ENCODE data around the gene PPP1R37. TPM values are rescaled to one million over a fixed set of nuclear protein-coding genes. Genes with fewer than 3 reads are reported as not detected.

PPP1R37 gene
- total and polyA plus RNA-seq, 2 of the 13 experiments (the other 11 are each of a cell fraction or from before 2014, with no cell fraction given): 9.0 to 14.3 TPM

DNA sequence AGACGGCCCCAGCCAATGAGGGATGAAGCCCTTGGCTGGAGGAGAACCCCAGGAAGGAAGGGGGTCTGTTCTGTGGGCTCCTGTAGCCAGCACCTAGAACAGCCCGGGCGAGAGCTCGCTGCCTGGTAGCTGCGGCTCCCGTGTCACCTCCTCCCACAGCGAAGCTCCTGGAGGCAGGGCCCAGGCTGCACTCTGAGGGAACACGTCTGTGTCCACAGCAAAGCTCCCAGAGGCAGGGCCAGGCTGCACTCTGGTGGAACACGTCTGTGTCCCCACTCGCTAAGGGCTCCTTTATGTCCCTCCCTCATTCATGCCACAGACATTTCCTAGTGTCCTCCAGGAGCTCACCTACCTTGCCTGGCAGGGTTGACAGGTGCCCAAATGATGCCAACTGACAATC, 76.6 kb downstream of the PPP1R37 start (continued):
- TF ChIP-seq ZBTB2 (CRISPR knock-in tag; IDR thresholded peaks at IDR 0.05; ENCODE audit: low read depth): no peak
- TF ChIP-seq NFATC3 (CRISPR knock-in tag; IDR thresholded peaks at IDR 0.05): no peak
- no peak for TF ChIP-seq SP5 (CRISPR knock-in tag; IDR thresholded peaks at IDR 0.05; ENCODE audit: borderline replicate concordance, low read depth)
- no peak for TF ChIP-seq MTA1 (CRISPR knock-in tag; IDR thresholded peaks at IDR 0.05; ENCODE audit: borderline replicate concordance)
- TF ChIP-seq NCOA5 (CRISPR knock-in tag; IDR thresholded peaks at IDR 0.05): no peak
- no peak for TF ChIP-seq SMYD3 (CRISPR knock-in tag; IDR thresholded peaks at IDR 0.05)

DNA sequence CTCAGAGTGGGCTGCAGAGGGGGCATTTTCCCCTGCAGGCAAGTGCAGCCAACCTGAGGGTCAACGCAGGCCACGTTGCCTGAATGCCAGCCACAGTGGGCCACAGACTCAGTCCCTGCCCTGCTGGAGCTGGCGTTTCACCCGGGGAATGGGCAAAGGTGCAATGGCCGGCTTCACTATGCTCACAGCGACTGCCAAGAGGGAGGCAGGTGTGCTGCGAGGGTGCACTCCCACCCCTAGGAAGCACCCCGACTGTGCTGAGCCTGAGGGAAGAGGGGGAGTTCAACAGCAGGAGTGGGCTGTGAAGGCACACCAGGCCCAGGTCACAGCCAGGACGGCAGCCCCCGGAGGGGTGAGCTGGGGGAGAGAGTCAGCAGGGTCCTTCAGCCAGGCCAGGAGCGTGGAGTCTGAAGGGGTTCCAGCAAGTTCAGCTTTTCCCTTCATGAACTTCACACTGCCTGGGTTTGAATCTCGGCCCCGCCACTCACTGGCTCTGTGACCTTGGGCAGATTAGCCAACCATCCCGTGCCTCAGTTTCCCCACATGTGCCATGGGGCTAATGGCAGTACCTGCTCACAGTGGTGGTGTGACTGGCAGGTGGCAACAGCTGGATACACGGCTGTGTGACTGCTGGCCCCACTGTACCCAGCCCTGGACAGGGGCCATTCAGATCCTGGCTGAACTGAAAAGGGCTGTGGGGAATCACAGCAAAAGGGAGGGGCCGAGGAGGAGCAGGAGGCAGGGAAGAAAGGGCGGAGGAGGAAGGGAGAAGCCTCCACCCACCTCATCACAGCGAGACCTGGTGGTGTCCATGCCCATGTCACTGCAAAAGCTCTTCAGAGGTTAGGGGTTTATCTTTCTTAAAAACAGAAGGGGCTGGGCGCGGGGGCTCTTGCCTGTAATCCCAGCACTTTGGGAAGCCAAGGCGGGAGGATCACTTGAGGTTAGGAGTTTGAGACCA, 77.4 kb downstream of the PPP1R37 start:
- H3K36me3 ChIP-seq (replicated peaks in 1 of 2; ENCODE audit: control insufficient read depth in 1 of 2, insufficient read depth in 2 of 2, low read length in 2 of 2): no peaks in the 10 kb centered on the region
- TF ChIP-seq, protein P1, sequence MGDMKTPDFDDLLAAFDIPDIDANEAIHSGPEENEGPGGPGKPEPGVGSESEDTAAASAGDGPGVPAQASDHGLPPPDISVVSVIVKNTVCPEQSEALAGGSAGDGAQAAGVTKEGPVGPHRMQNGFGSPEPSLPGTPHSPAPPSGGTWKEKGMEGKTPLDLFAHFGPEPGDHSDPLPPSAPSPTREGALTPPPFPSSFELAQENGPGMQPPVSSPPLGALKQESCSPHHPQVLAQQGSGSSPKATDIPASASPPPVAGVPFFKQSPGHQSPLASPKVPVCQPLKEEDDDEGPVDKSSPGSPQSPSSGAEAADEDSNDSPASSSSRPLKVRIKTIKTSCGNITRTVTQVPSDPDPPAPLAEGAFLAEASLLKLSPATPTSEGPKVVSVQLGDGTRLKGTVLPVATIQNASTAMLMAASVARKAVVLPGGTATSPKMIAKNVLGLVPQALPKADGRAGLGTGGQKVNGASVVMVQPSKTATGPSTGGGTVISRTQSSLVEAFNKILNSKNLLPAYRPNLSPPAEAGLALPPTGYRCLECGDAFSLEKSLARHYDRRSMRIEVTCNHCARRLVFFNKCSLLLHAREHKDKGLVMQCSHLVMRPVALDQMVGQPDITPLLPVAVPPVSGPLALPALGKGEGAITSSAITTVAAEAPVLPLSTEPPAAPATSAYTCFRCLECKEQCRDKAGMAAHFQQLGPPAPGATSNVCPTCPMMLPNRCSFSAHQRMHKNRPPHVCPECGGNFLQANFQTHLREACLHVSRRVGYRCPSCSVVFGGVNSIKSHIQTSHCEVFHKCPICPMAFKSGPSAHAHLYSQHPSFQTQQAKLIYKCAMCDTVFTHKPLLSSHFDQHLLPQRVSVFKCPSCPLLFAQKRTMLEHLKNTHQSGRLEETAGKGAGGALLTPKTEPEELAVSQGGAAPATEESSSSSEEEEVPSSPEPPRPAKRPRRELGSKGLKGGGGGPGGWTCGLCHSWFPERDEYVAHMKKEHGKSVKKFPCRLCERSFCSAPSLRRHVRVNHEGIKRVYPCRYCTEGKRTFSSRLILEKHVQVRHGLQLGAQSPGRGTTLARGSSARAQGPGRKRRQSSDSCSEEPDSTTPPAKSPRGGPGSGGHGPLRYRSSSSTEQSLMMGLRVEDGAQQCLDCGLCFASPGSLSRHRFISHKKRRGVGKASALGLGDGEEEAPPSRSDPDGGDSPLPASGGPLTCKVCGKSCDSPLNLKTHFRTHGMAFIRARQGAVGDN (CRISPR knock-in tag; IDR thresholded peaks at IDR 0.05): peak; percentile 48
- TF ChIP-seq ZNF205 (CRISPR knock-in tag; IDR thresholded peaks at IDR 0.05) (no peak), ARHGAP35 (CRISPR knock-in tag; IDR thresholded peaks at IDR 0.05; ENCODE audit: borderline replicate concordance) (0 out of 2 replicates have a peak, but pooled peaks have one; percentile 47), HNRNPL (IDR thresholded peaks at IDR 0.05; ENCODE audit: low read depth, low read length) (0 out of 2 replicates have a peak, but pooled peaks have one; percentile 5)
- H3K4me1 ChIP-seq (ENCODE audit: insufficient read depth, low read length): peaks cover 92% of the 10 kb centered on the region
- ATAC-seq (no peak), DNase-seq (ENCODE audit: low spot score) (no peak), FAIRE-seq (no peak)
- peak overlapping the region; percentile 58 for H3K4me2 ChIP-seq (ENCODE audit: low read depth, low read length)
- H4K20me1 ChIP-seq (ENCODE audit: insufficient read depth, low read length): no peaks in the 10 kb centered on the region
- WGBS (ENCODE audit: low lambda C conversion rate): 69% methylated on average over 15 of the region's 21 CpGs
- CTCF ChIA-PET (ENCODE audit: low intra/inter-chr PET ratio, low total read pairs): no interaction called here
- H3K27me3 ChIP-seq (ENCODE audit: control insufficient read depth in 1 of 2, insufficient read depth in 2 of 2, low read length in 2 of 2): no peaks in the 10 kb centered on the region
- in situ Hi-C loops (cut with HindIII; ENCODE audit: extremely low pct_ligation_motif_present, low pct_unique_long_range_greater_than_20kb) (no loop called here), intact Hi-C loops (cut with micrococcal nuclease; ENCODE audit: unreplicated experiment) (no loop called here)
- peak overlapping the region in 1 of 3 experiments; percentile 33; a peak in 1 of 6 replicates for H3K4me3 ChIP-seq (replicated peaks in 1 of 3; ENCODE audit: insufficient read depth in 1 of 3, low read depth in 2 of 3, low read length in 3 of 3)
- POLR2A ChIA-PET: interaction anchor here (1.8 to 4.0 kb wide), 2 partner anchors 8 to 16 kb away, joined by 3 to 29 read pairs; partner anchors contain the start of genes BLOC1S3 and TRAPPC6A
- H3K79me2 ChIP-seq (ENCODE audit: insufficient read depth, low read length): no peaks in the 10 kb centered on the region
- H3K27ac ChIP-seq (ENCODE audit: extremely low read length, insufficient read depth, low read length): no peak overlapping the region
- 0 out of 2 replicates have a peak overlapping the region, but pooled peaks have one; percentile 8 for H3K9ac ChIP-seq (ENCODE audit: insufficient read depth, low read depth, low read length)
- no TSS peak for BruUV-seq (replicated peaks)
- H3K9me3 ChIP-seq (ENCODE audit: low read length): no peaks in the 10 kb centered on the region
- H2AFZ ChIP-seq (ENCODE audit: low read length): no peak overlapping the region

Data from HepG2 (cell line).